ENCODE measurements around the gene RBM33. TPM values are rescaled to one million over a fixed set of nuclear protein-coding genes. Genes with fewer than 3 reads are reported as not detected.

The RBM33 gene
- total and polyA plus RNA-seq, 9 of the 15 experiments (the other 6 are each of a cell fraction or from before 2014, with no cell fraction given): 4.4 to 80.7 (median 27.3) TPM

- DNase-seq (ENCODE audit: extremely low read depth in 1 of 4, low spot score in 3 of 4) (no peak), FAIRE-seq (no peak), ATAC-seq (peak; percentile 10)
- H3K9me3 ChIP-seq (replicated peaks; ENCODE audit: control insufficient read depth, insufficient read depth, low read depth, low read length): no peaks in the 10 kb centered on the region
- H4K20me1 ChIP-seq (replicated peaks; ENCODE audit: control insufficient read depth, insufficient read depth, low read length): peaks cover 42% of the 10 kb centered on the region
- H3K9ac ChIP-seq (ENCODE audit: insufficient read depth in 1 of 2, low read depth in 2 of 2, low read length in 2 of 2): peak overlapping the region in 1 of 2 experiments; percentile 53; a peak in 1 of 4 replicates
- H3K4me1 ChIP-seq (replicated peaks in 1 of 2; ENCODE audit: control insufficient read depth in 2 of 2, insufficient read depth in 2 of 2, low read length in 2 of 2): peaks cover 3 to 10% of the 10 kb centered on the region in 2 experiments; a peak in 3 of 5 replicates
- WGBS (ENCODE audit: insufficient coverage, low coverage, missing lambda C conversion rate): 84% methylated on average over 9 of the region's 9 CpGs
- H3K79me2 ChIP-seq (ENCODE audit: control insufficient read depth, insufficient read depth, low read length): peaks cover 100% of the 10 kb centered on the region
- no peaks in the 10 kb centered on the region for H3K27me3 ChIP-seq (ENCODE audit: control insufficient read depth in 2 of 2, insufficient read depth in 2 of 2, low read length in 2 of 2)
- no peak overlapping the region for H3K4me2 ChIP-seq (ENCODE audit: insufficient read depth, low read length)
- ChIA-PET POLR2A (interaction anchor here (1.6 to 1.9 kb wide), 3 partner anchors 10 to 16 kb away, joined by 5 to 10 read pairs (median 6); no protein-coding TSS in a partner anchor), CTCF (ENCODE audit: low intra/inter-chr PET ratio) (no interaction called here)
- H3K4me3 ChIP-seq: no peak overlapping the region
- H3K36me3 ChIP-seq (ENCODE audit: control insufficient read depth, insufficient read depth, low read length): peaks cover 45% of the 10 kb centered on the region
- peak overlapping the region; percentile 6; the same call in 1 of the 3 replicates for H3K27ac ChIP-seq (ENCODE audit: extremely low read depth, low read depth, low read length)
- in situ Hi-C loops (cut with MboI) (no loop called here), intact Hi-C loops (cut with micrococcal nuclease) (no loop called here)
- BruUV-seq (replicated peaks): no TSS peak
- peaks cover 5% of the 10 kb centered on the region for H3K9me1 ChIP-seq (ENCODE audit: control insufficient read depth, insufficient read depth, low read length)
- no peak overlapping the region for H2AFZ ChIP-seq (ENCODE audit: low read depth, low read length)
- TF ChIP-seq TAF9B (IDR thresholded peaks at IDR 0.05; ENCODE audit: partially characterized antibody): no peak
- TF ChIP-seq WHSC1 (IDR thresholded peaks at IDR 0.05; ENCODE audit: low read length): peak; percentile 30
- peak; percentile 74 for TF ChIP-seq ZNF316 (IDR thresholded peaks at IDR 0.05)
- peak; percentile 33; the same call in 1 of the 2 replicates for TF ChIP-seq C11orf30 (IDR thresholded peaks at IDR 0.05; ENCODE audit: low read depth)
- TF ChIP-seq ZC3H11A (IDR thresholded peaks at IDR 0.05; ENCODE audit: low read depth, low read length): no peak
These were observed 20.9 kb downstream of the RBM33 start for GRCh38 chr7:155665079-155665956.

All from K562 (cell line).